GM19372 (cell line): ENCODE results near the gene BMS1.
"Not testable (repeated sequence)": the region's sequence is repeated elsewhere in the genome, so short reads cannot be mapped to it uniquely, and the experiment has no call there.

ENCODE experiments used
- ATAC-seq: cut with Tn5 transposase; IDR thresholded peaks from one replicate; pipeline ENCODE4 v1.9.1; 2021; ENCODE audit warnings: mild to moderate bottlenecking, low read depth, moderate library complexity; ENCODE audit not compliant: unreplicated experiment

Gene BMS1

DNA sequence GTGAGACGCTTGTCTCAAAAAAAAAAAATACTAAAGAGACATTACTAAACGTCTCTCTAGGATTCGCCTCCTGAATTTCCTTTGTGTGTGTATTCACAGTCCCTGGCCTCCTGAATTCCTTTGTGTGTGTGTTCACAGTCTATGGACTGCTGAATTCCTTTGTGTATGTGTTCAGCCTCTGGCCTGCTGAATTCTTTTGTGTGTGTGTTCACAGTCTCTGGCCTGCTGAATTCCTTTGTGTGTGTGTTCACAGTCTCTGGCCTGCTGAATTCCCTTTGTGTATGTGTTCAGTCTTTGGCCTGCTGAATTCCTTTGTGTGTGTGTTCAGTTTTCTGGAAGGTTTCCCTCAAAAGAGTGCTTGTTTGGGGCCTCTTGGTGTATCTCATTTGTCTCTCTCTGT lies 8.2 kb downstream of the BMS1 start:
- no peak for ATAC-seq

DNA sequence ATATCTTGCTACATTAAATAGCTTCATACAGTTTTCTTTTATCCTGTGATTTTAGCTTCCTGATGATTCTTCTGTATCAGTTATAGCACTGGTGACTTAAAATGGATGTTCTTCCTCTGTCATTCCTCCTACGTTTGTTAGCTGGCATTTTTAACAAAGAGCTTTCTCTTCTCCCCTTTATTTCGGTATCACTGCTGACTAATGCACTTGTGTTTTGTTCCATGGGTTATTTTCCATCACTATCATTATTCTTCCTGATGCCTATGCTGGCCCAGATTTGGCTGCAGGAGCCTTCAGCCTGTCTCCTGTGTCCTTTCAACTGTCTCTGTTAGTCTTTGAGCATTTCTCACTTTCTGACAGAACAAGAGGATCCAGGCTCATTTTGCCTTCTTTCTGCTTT lies 13.1 kb downstream of the BMS1 start:
- ATAC-seq = no peak

- no peak for ATAC-seq
Observed at GRCh38 chr10:42801135-42801534, 18.5 kb downstream of the BMS1 start.

DNA sequence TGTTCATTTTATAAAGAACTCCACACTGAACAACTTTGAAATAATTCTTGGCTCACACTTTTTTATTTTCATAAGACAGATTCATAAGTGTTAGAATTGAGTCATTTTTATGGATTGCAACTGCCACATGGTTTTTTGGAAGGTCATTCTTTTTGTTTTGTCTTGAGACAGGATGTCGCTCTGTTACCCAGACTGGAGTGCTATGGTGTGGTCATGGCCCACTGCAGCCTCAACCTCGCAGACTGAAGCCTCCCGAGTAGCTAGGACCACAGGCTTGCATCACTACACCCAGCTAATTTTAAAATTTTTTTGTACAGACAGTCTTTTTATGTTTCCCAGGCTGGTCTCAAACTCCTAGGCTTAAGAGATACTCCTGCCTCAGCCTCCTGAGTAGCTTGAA lies 20.3 kb downstream of the BMS1 start:
- no peak for ATAC-seq

- ATAC-seq = no peak
Observed at GRCh38 chr10:42809676-42810075, 27.1 kb downstream of the BMS1 start.

DNA sequence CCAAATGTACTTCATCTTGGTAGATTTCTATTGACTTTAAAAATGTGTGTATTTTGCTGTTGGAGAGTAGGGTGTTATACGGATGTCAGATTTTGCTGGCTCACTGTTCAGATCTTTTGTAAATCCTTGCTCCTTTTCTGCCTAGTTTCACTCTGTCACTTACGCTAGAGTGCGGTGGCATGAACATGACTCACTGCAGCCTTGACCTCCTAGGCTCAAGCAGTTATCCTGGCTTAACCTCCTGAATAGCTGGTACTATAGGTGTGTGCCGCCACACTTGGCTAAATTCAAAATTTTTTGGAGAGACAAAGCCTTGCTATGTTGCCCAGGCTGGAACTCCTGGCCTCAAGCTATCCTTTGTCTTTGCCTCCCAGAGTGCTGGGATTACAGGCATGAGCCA lies 29.4 kb downstream of the BMS1 start:
- no peak for ATAC-seq

DNA sequence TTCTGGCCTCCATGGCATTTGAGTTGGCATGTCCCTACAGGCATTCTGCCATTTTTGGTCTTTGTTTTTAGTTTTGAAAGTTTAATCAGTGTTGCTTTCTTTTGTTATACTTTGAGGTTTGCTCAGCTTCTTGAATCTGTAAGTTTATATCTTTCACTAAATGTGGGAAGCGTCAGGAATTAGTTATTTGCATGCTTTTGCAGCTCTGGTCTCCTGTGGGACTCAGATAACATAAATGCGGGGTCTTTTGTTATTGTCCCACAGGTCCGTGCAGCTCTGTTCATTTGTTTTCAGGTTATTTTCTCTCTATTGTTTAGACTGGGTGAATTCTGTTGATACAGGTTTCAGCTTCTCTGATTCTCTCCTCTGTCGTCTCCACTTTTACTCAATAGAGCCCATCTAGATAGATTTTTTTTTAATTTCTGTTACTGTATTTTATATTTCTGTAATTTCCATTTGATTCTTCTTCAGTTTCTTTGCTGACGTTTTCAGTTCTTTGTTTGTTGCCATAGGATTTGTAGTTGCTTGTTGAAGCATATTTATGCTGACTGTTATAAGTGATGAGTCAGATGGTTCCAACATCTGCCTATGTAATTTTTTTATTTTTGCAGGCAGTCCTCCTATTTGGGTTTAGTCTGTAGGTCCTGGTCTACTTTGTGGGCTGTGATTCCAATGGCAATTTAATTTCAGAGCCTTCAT lies 31.5 kb downstream of the BMS1 start:
- ATAC-seq = not testable (repeated sequence)

GRCh38 chr10:42816334-42816733 lies 33.7 kb downstream of the BMS1 start:
- not testable (repeated sequence) for ATAC-seq

DNA sequence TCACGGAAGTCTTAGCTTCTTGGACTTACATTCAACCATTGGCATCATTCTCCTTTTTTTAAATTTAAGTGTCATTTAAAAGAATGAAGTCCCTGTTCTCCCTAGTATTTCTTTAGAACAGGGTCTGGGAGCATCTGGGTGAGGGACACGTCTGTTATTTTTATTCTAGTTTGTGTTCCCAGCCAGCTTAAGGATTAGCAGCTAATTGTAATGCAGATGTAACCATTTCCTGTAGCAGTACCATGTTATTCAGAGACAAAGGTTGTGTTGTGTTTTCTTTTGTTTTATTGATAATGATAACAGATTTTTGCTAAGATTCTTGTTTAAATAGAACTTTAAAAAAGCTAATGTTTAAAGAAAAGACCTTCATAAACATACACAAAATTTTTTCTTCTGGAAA lies 34.3 kb downstream of the BMS1 start:
- ATAC-seq = no peak

GRCh38 chr10:42817417-42817816 lies 34.8 kb downstream of the BMS1 start:
- not testable (repeated sequence) for ATAC-seq

- ATAC-seq = not testable (repeated sequence)
Observed at GRCh38 chr10:42826759-42827158, 44.2 kb downstream of the BMS1 start.

- ATAC-seq = no peak
Observed at GRCh38 chr10:42827201-42827600, 44.6 kb downstream of the BMS1 start.

- not testable (repeated sequence) for ATAC-seq
Observed at GRCh38 chr10:42828391-42828790, 45.8 kb downstream of the BMS1 start.

- ATAC-seq = no peak
Observed at GRCh38 chr10:42830237-42830636, 47.6 kb downstream of the BMS1 start.

- ATAC-seq = no peak
Observed at GRCh38 chr10:42836096-42836495, 53.5 kb downstream of the BMS1 start.

GRCh38 chr10:42836771-42837468 lies 54.3 kb downstream of the BMS1 start:
- ATAC-seq = no peak

DNA sequence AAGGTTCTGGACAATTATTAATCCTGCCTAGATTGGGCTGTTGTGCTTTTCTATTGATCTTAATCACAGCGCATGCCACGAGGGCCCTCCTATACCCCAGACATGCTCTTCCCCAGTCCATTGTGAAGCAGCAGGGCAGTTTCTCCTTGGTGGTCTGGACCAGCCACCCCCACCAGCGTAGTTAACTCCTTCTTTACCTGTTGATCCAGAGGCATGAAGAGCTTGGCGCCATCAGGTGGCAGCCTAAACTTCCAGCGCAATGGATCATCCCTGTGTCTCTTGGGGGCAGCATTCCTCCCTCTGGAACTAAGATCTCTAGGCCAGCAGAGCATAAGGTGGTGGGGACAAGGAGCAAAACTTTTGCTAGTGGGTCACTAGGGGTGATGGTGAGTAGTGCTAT lies 62.2 kb downstream of the BMS1 start:
- ATAC-seq = not testable (repeated sequence)

DNA sequence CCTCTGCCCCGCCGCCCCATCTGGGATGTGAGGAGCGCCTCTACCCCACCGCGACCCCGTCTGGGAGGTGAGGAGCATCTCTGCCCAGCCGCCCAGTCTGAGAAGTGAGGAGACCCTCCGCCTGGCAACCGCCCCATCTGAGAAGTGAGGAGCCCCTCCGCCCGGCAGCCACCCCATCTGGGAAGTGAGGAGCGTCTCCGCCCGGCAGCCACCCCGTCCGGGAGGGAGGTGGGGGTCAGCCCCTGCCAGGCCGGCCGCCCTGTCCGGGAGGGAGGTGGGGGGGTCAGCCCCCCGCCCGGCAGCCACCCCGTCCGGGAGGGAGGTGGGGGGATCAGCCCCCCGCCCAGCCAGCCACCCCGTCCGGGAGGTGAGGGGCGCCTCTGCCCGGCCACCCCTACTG lies 64.7 kb downstream of the BMS1 start:
- ATAC-seq = not testable (repeated sequence)

DNA sequence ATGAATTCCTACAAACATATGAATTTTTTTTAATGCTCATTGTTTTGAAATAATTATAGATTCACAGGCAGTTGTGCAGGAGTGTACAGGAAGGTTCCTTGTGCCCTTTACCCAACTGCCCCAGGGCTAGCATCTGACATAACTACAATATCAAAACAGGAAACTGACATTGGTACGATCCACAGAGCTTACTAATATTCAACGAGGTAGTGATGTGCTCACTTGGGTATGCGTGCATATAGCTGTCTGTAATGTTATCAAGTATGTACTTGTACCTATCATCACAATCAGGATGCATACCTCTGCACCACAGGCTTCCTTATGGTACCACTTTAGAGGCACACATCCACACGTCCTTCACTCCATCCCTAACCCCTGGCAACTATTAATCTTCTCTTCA lies 68.3 kb downstream of the BMS1 start:
- no peak for ATAC-seq

GRCh38 chr10:42859256-42859655 lies 76.7 kb downstream of the BMS1 start:
- no peak for ATAC-seq

DNA sequence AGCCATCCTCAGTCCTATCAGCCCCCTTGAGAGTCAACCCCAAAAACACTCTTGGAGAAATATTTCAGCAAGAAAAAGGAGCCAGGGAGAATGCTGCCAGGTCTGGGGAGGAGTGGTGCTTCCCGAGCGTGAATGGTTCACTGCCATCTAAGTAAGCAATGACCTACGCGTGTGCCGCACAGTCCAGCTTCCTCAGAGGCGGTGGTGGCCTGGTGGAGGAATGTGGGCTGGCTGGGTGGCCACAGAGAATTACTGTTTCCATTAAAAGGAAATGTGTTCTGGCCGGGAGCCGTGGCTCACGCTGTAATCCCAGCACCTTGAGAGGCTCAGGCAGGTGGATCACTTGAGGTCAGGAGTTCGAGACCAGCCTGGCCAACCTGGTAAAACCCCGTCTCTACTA lies 77.4 kb downstream of the BMS1 start:
- ATAC-seq = not testable (repeated sequence)

DNA sequence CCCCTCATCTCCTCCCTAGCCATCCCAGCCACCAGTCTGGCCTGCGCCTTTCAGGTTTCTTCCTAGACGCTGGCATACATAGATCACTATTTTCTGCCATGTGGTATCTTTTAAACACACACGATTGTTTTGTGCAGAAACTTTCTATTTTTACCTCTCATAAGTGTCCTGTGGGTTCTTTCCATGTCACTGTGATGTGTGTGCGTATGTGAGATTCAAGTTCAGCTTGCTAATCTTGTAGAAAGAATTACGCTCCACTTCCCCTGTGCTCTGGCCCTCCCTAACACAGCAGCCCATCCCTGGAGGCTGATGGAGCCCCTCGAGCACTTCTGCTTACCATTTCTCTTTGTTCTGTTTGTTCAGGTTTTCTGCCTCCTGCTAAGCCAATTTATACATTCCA lies 80.2 kb downstream of the BMS1 start:
- ATAC-seq = not testable (repeated sequence)
